Sciatic nerve (tissue), 2 donors: Measurements from ENCODE around the gene CEP44. TPM values are rescaled to one million over a fixed set of nuclear protein-coding genes. Genes with fewer than 3 reads are reported as not detected.
"Not testable (repeated sequence)": the region's sequence is repeated elsewhere in the genome, so short reads cannot be mapped to it uniquely, and the experiment has no call there.

Experiments
- ATAC-seq: fragments of 200-7000 bp; cut with Tn5 transposase; one replicate; pipeline ENCODE4 v1.9.1; 2020; ENCODE audit warnings: mild to moderate bottlenecking, moderate library complexity
- DNase-seq: peaks from one replicate; pipeline ENCODE4 v3.0.0-alpha.2; 2020; ENCODE audit warnings: low spot score
- intact Hi-C: fragments of 100-400 bp; cut with DNase I; formaldehyde crosslinking; loops from one replicate; pipeline ENCODE4 v1.14.2; 2022
- total RNA-seq: library from RNA; stranded (reverse); fragmentation: NEBNext Ultra II Directional; extraction: Animal tissue kit (Norgen Biotek cat#: 25700); gene quantifications from one replicate; pipeline ENCODE4 v1.2.1, GENCODE V29; 2021
- donor health status: DM: no; HTN: no; CAD: no.
- donor health status: DM: no; HTN: no; CAD: no.

CEP44 gene
- total RNA-seq, 1 donor from 2014 or later, result 21.0 TPM

DNA sequence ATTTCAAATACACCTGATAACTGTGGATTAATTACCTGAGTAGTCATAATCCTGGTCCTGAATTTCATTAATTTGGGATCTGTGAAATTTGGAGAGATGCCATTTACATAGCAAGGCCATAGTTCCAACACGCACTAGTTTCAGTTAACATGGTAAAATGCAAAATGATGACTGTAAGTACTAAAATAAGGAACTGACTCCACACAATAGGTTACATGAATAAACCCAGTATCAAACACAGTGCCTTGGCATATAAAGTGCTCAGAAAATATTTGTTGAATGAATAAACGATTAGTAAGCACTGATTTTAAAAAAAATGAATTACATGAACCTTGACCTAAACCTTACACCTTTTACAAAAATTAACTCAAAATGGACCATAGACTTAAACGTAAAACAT is 9.3 kb upstream of the CEP44 start:
- intact Hi-C loops, result no loop called here
- ATAC-seq (no peak), DNase-seq (no peak)

GRCh38 chr4:174275101-174275500 is 8.6 kb upstream of the CEP44 start:
- no peak for ATAC-seq
- intact Hi-C loops, result no loop called here

GRCh38 chr4:174277433-174277832 is 6.3 kb upstream of the CEP44 start:
- ATAC-seq, result no peak
- DNase-seq, result no peak
- intact Hi-C loops, result no loop called here

More at GRCh38 chr4:174275101-174275500, 8.6 kb upstream of the CEP44 start:
- no peak for DNase-seq

DNA sequence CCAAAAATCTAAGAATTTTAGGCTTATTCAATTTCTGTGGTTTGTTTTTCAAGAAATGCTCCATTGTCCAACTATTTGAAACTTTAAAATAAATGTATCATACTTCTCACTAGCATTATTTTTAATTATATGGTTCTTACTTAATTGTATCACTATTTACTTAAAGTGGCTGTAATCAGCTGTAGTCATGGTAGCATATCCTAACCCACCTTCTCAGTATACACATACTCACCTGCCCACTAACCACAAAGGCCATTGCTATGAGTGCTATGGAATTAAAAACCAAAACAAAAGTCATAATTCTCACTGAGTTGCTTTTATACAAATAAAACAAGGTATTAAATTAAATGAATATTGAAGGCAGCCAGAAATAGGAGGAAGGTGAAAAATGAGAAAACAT is 5.2 kb upstream of the CEP44 start:
- intact Hi-C loops, result no loop called here
- DNase-seq, result no peak
- no peak for ATAC-seq

DNA sequence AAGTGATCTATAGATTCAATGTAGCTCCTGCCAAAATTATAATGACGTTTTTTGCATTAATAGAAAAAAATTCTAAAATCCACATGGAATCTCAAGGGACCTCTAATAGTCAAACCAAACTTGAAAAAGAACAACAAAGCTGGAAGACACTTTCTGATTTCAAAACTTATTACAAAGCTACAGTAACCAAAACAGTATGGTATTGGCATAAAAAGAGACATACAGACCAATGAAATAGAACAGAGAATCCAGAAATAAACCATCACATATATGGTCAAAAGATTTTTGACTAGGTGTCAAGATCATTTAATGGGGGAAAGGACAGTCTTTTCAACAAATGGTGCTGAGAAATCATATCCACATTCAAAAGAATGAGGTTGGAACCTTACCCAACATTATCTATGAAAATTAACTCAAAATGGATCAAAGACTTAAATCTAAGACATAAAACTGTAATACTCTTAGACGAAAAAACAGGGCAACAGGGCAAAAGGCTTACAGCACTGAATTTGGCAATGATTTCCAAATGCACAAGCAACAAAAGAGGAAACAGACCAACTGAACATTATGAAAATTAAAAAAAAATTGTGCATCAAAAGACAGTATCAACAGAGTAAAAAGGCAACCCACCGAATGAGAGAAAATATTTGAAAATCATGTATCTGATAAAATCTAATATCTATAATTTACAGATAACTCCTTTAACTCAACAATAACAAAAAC is 4.1 kb upstream of the CEP44 start:
- ATAC-seq (no peak), DNase-seq (no peak)
- intact Hi-C loops, result no loop called here

DNA sequence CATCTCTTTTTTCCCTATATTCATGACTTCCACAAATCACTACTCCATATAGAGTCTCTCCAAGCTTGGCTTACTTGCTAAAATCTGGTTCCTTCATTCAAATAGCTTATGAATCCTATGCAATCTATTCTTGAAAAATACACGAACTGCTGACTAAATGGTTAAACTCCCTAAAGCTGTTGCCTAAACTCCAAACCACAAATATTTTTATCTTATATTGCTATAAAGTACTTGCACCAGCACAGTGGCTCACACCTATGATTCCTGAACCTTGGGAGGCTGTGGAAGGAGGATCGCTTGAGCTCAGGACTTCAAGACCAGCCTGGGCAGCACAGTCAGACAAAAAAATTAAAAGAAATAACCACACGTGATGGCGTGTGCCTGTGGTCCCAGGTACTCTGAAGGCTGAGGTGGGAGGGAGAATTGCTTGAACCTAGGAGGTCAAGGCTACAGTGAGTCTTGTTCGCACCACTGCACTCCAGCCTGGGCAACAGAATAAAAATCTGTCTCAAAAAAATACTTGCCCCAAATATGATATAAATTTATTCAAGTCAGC is 2.5 kb upstream of the CEP44 start:
- DNase-seq (no peak), ATAC-seq (no peak)
- intact Hi-C loops, result no loop called here

- intact Hi-C loops, result no loop called here
These were observed 1.8 kb upstream of the CEP44 start for GRCh38 chr4:174281901-174282300.

DNA sequence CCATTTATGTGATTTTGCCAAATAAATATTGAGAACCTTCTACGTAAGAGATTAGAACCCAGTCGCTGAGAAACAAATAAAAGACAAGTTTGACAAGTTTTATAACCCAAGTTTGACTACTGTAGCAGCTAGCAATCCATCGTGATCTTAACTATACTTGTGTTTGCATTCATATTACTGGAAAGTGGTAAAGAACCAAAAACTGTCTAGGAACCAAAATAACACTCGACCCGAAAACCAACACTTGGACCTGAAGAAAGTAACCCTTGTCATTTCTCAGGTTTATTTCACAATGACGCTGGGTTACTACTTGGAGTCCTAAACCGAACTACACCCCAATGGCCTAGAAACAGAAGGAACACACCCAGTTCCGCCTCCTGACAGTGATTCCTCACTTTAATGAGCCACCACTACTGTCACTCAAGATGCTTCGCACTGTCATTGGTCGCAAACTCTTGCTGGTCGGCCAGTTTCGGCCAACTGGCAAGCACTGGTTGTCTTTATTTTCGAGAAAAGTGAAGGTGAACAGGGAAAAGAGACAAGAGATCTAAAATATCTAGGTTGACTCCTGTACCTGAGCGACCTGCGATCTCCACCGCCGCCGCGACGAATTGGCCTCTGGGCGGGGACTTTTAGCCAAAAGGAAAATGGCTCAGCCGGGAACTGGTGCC is 740 bp upstream of the CEP44 start:
- intact Hi-C loops, result no loop called here
- ATAC-seq (peak; percentile 99), DNase-seq (peak; percentile 82)

More at GRCh38 chr4:174281901-174282300, 1.8 kb upstream of the CEP44 start:
- DNase-seq, result no peak
- ATAC-seq, result no peak

DNA sequence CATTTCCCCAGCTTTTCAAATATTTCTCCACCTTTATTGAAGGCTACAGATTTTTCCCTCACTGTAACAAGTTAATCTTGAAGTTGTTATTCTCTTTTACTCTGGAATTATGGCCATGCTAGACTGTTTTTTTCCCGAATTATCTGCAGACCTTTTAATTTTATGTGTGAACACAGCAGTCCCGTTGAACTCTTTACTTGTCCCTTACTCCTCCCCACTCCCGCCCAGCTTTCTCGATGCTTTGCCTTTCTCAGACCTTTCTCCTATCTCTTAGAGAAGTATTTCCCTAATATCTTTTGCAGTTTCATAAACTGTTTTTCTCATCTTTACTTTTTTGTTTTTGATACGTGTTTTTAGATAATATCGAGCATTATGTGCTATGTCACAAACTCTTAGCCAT is 776 bp downstream of the CEP44 start:
- intact Hi-C loops, result no loop called here
- ATAC-seq, result no peak
- DNase-seq, result no peak

- intact Hi-C loops, result no loop called here
- ATAC-seq (no peak), DNase-seq (no peak)
These were observed 3.2 kb downstream of the CEP44 start for GRCh38 chr4:174286870-174287269.

GRCh38 chr4:174292473-174292872 is 8.8 kb downstream of the CEP44 start:
- DNase-seq, result no peak
- no peak for ATAC-seq
- intact Hi-C loops, result no loop called here

DNA sequence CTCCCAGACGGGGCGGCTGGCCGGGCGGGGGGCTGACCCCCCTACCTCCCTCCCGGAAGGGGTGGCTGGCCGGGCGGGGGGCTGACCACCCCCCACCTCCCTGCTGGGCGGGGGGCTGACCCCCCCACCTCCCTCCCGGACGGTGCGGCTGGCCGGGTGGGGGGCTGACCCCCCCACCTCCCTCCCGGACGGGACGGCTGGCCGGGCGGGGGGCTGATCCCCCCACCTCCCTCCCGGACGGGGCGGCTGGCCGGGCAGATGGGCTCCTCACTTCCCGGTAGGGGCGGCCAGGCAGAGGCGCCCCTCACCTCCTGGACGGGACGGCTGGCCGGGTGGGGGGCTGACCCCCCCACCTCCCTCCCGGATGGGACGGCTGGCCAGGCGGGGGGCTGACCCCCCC is 10.9 kb downstream of the CEP44 start:
- intact Hi-C loops, DNase-seq, ATAC-seq: not testable (repeated sequence)

DNA sequence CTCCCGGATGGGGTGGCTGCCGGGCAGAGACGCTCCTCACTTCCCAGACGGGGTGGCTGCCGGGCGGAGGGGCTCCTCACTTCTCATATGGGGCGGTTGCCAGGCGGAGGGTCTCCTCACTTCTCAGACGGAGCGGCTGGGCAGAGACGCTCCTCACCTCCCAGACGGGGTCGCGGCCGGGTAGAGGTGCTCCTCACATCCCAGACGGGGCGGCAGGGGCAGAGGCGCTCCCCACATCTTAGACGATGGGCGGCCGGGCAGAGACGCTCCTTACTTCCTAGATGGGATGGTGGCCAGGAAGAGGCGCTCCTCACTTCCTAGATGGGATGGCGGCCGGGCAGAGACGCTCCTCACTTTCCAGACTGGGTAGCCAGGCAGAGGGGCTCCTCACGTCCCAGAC is 11.4 kb downstream of the CEP44 start:
- DNase-seq, ATAC-seq, intact Hi-C loops: not testable (repeated sequence)

DNA sequence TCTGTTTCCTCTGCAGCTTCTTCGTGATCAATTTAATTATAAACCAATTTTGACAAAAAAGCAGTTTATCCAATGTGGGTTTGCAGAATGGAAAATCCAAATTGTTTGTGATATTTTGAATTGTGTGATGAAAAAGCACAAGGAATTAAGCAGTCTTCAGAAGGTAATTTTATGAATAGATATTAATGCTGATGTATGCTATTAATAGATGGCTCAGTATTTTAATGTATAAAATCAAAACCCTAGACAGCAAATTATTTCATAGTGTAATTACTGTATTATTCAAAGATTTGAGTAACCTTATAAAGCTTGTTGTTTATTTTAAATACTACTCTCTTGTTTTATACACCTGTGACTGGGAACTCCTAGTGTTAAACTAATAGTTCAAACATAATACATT is 20.0 kb downstream of the CEP44 start:
- intact Hi-C loops, result no loop called here
- DNase-seq (no peak), ATAC-seq (no peak)

GRCh38 chr4:174304664-174305063 is 21.0 kb downstream of the CEP44 start:
- DNase-seq (no peak), ATAC-seq (no peak)
- intact Hi-C loops, result no loop called here

GRCh38 chr4:174305961-174306360 is 22.2 kb downstream of the CEP44 start:
- no peak for DNase-seq
- intact Hi-C loops, result no loop called here
- no peak for ATAC-seq

DNA sequence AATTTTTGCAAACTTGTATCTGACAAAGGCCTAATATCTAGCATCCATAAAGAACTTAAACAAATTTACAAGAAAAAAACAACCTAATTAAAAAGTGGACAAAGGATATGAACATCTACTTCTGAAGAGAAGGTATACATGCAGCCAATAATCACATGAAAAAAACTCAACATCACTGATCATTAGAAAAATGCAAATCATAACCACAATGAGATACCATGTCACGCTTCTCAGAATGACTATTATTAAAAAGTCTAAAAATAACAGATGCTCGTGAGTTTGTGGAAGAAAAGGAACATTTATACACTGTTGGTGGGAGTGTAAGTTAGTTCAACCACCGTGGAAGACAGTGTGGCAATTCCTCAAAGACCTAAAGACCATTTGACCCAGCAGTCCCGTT is 24.0 kb downstream of the CEP44 start:
- no peak for ATAC-seq
- no peak for DNase-seq
- intact Hi-C loops, result no loop called here

- intact Hi-C loops, result no loop called here
- DNase-seq, result no peak
- ATAC-seq, result no peak
These were observed 29.3 kb downstream of the CEP44 start for GRCh38 chr4:174312993-174313392.

- no peak for DNase-seq
- ATAC-seq, result no peak
- intact Hi-C loops, result no loop called here
These were observed 30.6 kb downstream of the CEP44 start for GRCh38 chr4:174314274-174314673.

- ATAC-seq, result no peak
- intact Hi-C loops, result no loop called here
- DNase-seq, result no peak
These were observed 31.1 kb downstream of the CEP44 start for GRCh38 chr4:174314770-174315169.
